PFSK-1 (cell line): ENCODE results near the gene MRFAP1L1.

Experiments
- FOXP2 ChIP-seq: optimal IDR thresholded peaks from 2 replicates; pipeline ENCODE3; 2011; ENCODE audit warnings: borderline replicate concordance, control low read depth, inconsistent platforms; ENCODE audit not compliant: insufficient read depth; ENCODE audit errors: extremely low read length, extremely low read depth
- POLR2AphosphoS5 ChIP-seq: IDR thresholded peaks from 2 replicates; pipeline ENCODE4 v1.6.1; 2012; ENCODE audit warnings: low read depth, mild to moderate bottlenecking, control low read depth, low read length, moderate library complexity
- SIN3A ChIP-seq: IDR thresholded peaks from 2 replicates; pipeline ENCODE4 v1.6.1; 2012; ENCODE audit warnings: mild to moderate bottlenecking, low read length, moderate library complexity, borderline replicate concordance; ENCODE audit not compliant: insufficient read depth
- TAF1 ChIP-seq: IDR thresholded peaks from 2 replicates; pipeline ENCODE4 v1.6.1; 2012; ENCODE audit warnings: low read length, control low read depth, borderline replicate concordance; ENCODE audit not compliant: insufficient read depth
- TF ChIP-seq, protein P1 (sequence below), 2 experiments: IDR thresholded peaks; 2 replicates each; pipeline versions ENCODE4 v1.6.1 to v1.8.0; 2011 to 2012; ENCODE audit warnings: low read depth in 2 of 2, low read length in 2 of 2, control low read depth in 1 of 2, inconsistent platforms in 1 of 2, mild to moderate bottlenecking in 1 of 2, moderate library complexity in 1 of 2; ENCODE audit not compliant: insufficient read depth in 1 of 2

Gene MRFAP1L1

GRCh38 chr4:6696611-6697010, 13.1 kb downstream of the MRFAP1L1 start:
- TF ChIP-seq, protein P1, sequence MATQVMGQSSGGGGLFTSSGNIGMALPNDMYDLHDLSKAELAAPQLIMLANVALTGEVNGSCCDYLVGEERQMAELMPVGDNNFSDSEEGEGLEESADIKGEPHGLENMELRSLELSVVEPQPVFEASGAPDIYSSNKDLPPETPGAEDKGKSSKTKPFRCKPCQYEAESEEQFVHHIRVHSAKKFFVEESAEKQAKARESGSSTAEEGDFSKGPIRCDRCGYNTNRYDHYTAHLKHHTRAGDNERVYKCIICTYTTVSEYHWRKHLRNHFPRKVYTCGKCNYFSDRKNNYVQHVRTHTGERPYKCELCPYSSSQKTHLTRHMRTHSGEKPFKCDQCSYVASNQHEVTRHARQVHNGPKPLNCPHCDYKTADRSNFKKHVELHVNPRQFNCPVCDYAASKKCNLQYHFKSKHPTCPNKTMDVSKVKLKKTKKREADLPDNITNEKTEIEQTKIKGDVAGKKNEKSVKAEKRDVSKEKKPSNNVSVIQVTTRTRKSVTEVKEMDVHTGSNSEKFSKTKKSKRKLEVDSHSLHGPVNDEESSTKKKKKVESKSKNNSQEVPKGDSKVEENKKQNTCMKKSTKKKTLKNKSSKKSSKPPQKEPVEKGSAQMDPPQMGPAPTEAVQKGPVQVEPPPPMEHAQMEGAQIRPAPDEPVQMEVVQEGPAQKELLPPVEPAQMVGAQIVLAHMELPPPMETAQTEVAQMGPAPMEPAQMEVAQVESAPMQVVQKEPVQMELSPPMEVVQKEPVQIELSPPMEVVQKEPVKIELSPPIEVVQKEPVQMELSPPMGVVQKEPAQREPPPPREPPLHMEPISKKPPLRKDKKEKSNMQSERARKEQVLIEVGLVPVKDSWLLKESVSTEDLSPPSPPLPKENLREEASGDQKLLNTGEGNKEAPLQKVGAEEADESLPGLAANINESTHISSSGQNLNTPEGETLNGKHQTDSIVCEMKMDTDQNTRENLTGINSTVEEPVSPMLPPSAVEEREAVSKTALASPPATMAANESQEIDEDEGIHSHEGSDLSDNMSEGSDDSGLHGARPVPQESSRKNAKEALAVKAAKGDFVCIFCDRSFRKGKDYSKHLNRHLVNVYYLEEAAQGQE (IDR thresholded peaks at IDR 0.05; ENCODE audit: insufficient read depth in 1 of 2, low read depth in 2 of 2, low read length in 2 of 2), result no peak
- TF ChIP-seq SIN3A, result no peak
- TF ChIP-seq FOXP2, result no peak
- TF ChIP-seq TAF1, result no peak
- no peak for TF ChIP-seq POLR2AphosphoS5

DNA sequence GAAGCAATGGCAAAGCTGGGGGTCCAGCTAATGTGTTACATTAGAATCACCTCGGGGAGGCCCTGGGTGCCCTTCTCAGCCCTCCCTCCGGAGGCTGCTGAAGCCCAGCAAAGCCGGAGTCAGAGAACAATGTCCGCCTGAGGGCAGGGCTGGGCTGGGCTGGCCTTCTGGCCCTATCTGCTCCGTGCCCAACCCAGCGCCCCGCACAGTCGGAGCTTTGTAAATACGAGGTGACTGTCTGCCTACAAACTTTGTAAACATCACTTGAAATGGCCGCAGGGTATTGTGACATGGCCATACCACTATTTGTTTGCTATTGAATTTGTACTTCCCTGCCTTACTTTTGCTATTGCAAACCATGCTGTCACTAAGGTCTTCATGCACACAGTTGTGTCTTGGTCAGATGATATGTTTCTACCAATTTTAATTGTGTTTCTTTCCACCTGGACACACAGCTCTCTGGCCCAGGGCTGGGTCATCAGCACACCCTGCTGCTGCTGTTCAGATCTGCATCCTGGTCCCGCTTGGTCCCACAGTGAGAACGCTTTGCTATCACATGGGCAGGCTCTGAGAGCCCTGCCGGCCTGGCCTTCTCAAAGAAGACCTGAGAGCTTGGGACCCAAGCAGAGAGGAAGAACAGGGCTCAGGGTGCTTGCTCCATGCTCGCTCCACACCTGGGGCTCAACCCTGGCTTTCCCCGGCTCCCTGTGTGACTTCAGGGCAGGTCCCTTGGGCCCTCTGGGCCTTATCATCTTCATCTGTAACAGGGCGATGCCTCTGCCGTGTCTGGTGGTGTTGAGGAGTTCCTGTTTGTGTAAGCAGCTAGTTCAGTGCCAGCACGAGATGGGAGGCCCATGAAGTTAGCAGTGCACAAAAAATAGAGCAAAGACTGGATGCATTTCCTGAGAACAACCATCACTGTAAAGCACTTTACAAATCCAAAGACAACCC, 13.7 kb downstream of the MRFAP1L1 start:
- TF ChIP-seq, protein P1 (IDR thresholded peaks at IDR 0.05; ENCODE audit: insufficient read depth in 1 of 2, low read depth in 2 of 2, low read length in 2 of 2), result no peak
- TF ChIP-seq TAF1 (no peak), SIN3A (no peak), POLR2AphosphoS5 (no peak), FOXP2 (no peak)

DNA sequence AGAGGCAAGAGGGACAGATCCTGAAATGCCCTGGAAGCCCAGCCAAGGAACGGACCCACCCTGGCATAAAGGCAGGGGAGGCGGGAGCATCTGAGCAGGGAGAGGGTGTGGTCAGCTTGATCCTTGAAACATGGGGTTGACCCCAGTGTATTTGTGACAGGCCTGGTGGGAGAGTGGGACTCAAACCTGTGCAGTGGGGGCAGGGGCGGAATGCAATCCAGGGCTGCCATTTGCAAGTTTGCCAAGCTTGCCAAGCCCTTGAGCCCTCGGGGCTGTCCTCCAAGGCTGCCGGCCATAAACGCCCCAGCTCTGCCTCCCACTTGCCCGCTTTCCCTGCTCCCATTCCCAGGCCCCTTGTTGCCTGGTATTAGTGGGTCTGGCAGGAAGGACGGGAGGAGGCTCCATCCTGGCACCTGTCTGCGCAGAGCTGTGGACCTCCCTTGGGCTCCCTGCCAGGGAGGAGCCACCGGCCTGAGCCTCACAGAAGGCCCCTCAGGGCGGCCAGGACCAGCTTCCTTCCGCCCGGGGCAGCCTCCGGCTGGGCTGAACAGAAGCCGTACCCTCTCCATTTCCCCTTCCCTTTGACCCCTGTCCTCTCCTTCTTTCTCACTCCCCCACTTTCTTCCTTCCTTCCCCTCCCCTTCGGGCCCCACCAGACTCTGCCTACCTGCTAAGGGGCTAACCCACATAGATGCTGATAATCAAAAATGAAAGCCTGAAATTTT, 15.3 kb downstream of the MRFAP1L1 start:
- TF ChIP-seq TAF1 (no peak), FOXP2 (no peak), SIN3A (no peak), POLR2AphosphoS5 (no peak)
- TF ChIP-seq, protein P1 (IDR thresholded peaks at IDR 0.05; ENCODE audit: insufficient read depth in 1 of 2, low read depth in 2 of 2, low read length in 2 of 2), result no peak

DNA sequence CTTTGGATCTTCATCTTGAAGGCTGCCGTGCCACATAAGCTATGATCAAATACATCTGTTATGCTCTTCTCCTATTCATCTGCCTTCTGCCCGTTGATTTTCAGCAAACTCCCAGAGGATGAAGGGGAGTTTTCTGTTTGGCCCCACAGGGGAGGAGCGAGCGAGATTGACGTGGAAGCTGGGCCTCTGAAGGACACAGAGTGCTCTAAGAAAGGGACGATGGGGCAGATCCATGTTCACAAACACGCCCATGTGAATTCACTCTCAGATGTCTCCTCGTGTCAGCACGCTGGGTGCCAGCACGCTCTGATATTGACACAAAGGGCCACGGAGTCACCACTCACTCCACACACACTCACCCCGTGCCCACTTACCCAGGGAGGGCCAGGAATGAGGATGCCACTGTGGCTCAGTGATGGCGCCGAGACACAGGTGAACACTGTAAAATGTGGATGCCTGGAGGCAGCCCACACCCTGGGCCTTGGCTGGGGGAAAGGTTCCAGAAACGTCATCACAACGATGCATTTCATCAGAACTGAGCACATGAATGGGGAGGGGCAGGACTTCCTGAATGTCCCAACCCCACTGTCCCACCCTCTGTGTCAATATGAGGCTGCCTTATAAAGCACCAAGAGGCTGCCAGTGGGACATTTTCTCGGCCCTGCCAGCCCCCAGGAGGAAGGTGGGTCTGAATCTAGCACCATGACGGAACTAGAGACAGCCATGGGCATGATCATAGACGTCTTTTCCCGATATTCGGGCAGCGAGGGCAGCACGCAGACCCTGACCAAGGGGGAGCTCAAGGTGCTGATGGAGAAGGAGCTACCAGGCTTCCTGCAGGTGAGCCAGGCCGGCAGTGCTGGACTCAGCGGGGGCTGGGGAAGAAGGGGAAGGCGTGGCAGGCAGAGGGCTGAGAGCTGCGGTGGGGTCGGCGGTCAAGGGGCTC, 16.2 kb downstream of the MRFAP1L1 start, which contains the start of gene S100P:
TSS of gene S100P (plus strand) at position 648 of the 946 bp plus-strand sequence. CDS start at position 703, 55 bp downstream.
- TF ChIP-seq, protein P1 (IDR thresholded peaks at IDR 0.05; ENCODE audit: insufficient read depth in 1 of 2, low read depth in 2 of 2, low read length in 2 of 2), result no peak
- no peak for TF ChIP-seq TAF1
- TF ChIP-seq POLR2AphosphoS5, result no peak
- no peak for TF ChIP-seq FOXP2
- no peak for TF ChIP-seq SIN3A
